ENCODE results near the gene NUDT16L1.

- TF ChIP-seq BDP1 (IDR thresholded peaks at IDR 0.05; ENCODE audit: insufficient read depth, insufficient read length) (no peak), SIN3A (IDR thresholded peaks at IDR 0.05; ENCODE audit: borderline replicate concordance in 2 of 2, control insufficient read depth in 1 of 2, low read depth in 2 of 2, low read length in 2 of 2) (no peak), MTA3 (IDR thresholded peaks at IDR 0.05; ENCODE audit: borderline replicate concordance) (no peak), FOXM1 (IDR thresholded peaks at IDR 0.05; ENCODE audit: low read depth) (no peak), FOXM1 (CRISPR knock-in tag; IDR thresholded peaks at IDR 0.05; ENCODE audit: low read depth) (no peak)
- TF ChIP-seq, protein P1, sequence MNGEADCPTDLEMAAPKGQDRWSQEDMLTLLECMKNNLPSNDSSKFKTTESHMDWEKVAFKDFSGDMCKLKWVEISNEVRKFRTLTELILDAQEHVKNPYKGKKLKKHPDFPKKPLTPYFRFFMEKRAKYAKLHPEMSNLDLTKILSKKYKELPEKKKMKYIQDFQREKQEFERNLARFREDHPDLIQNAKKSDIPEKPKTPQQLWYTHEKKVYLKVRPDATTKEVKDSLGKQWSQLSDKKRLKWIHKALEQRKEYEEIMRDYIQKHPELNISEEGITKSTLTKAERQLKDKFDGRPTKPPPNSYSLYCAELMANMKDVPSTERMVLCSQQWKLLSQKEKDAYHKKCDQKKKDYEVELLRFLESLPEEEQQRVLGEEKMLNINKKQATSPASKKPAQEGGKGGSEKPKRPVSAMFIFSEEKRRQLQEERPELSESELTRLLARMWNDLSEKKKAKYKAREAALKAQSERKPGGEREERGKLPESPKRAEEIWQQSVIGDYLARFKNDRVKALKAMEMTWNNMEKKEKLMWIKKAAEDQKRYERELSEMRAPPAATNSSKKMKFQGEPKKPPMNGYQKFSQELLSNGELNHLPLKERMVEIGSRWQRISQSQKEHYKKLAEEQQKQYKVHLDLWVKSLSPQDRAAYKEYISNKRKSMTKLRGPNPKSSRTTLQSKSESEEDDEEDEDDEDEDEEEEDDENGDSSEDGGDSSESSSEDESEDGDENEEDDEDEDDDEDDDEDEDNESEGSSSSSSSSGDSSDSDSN (IDR thresholded peaks at IDR 0.05; ENCODE audit: borderline replicate concordance in 1 of 2, low read depth in 2 of 2, low read length in 2 of 2): no peak
Measured at GRCh38 chr16:4661661-4662060, 31.7 kb upstream of the NUDT16L1 start.
